ENCODE data around the gene TASP1.
A peak's percentile ranks its signal among the peaks of the same experiment; 100 is the strongest.
"Not testable (repeated sequence)": the region's sequence is repeated elsewhere in the genome, so short reads cannot be mapped to it uniquely, and the experiment has no call there.

The TASP1 gene

GRCh38 chr20:13501500-13501899 is 137.2 kb downstream of the TASP1 start:
- Histone ChIP-seq H3K9ac (no peak overlapping the region), H3K27me3 (no peaks in the 10 kb centered on the region), H3K27ac (no peak overlapping the region), H3K9me3 (replicated peaks in 1 of 11) (peaks cover 62 to 84% (median 72%) of the 10 kb centered on the region in 11 experiments), H3K4me3 (no peak overlapping the region), H4K20me1 (no peaks in the 10 kb centered on the region), H3K4me1 (no peaks in the 10 kb centered on the region), H3K4me2 (no peak overlapping the region), H3K36me3 (peaks cover 31 to 64% (median 45%) of the 10 kb centered on the region in 11 experiments)
- no peak for TF ChIP-seq Cebpa-rat (IDR thresholded peaks at IDR 0.05)

GRCh38 chr20:13494019-13494418 is 144.7 kb downstream of the TASP1 start:
- no peaks in the 10 kb centered on the region for H3K4me1 ChIP-seq
- H3K9me3 ChIP-seq (replicated peaks in 1 of 11): peaks cover 19 to 24% (median 22%) of the 10 kb centered on the region in 11 experiments
- no peak for TF ChIP-seq Cebpa-rat (IDR thresholded peaks at IDR 0.05)
- H3K4me2 ChIP-seq: no peak overlapping the region
- no peaks in the 10 kb centered on the region for H4K20me1 ChIP-seq
- H3K27me3 ChIP-seq: no peaks in the 10 kb centered on the region
- no peak overlapping the region for H3K9ac ChIP-seq
- H3K36me3 ChIP-seq: peaks cover 11 to 36% (median 21%) of the 10 kb centered on the region in 11 experiments; a peak in 19 of 22 replicates
- no peak overlapping the region for H3K27ac ChIP-seq
- no peak overlapping the region for H3K4me3 ChIP-seq

GRCh38 chr20:13493143-13493542 is 145.6 kb downstream of the TASP1 start:
- no peak for TF ChIP-seq Cebpa-rat (IDR thresholded peaks at IDR 0.05)

GRCh38 chr20:13492001-13492481 is 146.7 kb downstream of the TASP1 start:
- Histone ChIP-seq H3K9ac (no peak overlapping the region), H3K27ac (no peak overlapping the region), H3K4me1 (no peaks in the 10 kb centered on the region), H3K27me3 (no peaks in the 10 kb centered on the region), H3K4me3 (no peak overlapping the region), H3K4me2 (no peak overlapping the region), H3K9me3 (replicated peaks in 1 of 11) (peaks cover 0 to 8% (median 3%) of the 10 kb centered on the region in 11 experiments; a peak in 13 of 22 replicates), H4K20me1 (no peaks in the 10 kb centered on the region), H3K36me3 (peaks cover under 1 to 16% (median 7%) of the 10 kb centered on the region in 11 experiments; a peak in 13 of 22 replicates)
- TF ChIP-seq Cebpa-rat (IDR thresholded peaks at IDR 0.05): peak in 1 of 11 experiments; percentile 12; a peak in 2 of 22 replicates

More at GRCh38 chr20:13493143-13493542, 145.6 kb downstream of the TASP1 start:
- Histone ChIP-seq H3K4me1 (no peaks in the 10 kb centered on the region), H3K9me3 (replicated peaks in 1 of 11) (peaks cover 10 to 16% (median 14%) of the 10 kb centered on the region in 11 experiments), H3K27ac (no peak overlapping the region), H3K4me3 (no peak overlapping the region), H3K4me2 (no peak overlapping the region), H3K9ac (no peak overlapping the region), H4K20me1 (no peaks in the 10 kb centered on the region), H3K36me3 (peaks cover 7 to 27% (median 13%) of the 10 kb centered on the region in 11 experiments; a peak in 15 of 22 replicates), H3K27me3 (no peaks in the 10 kb centered on the region)

GRCh38 chr20:13487202-13487601 is 151.5 kb downstream of the TASP1 start:
- Histone ChIP-seq H3K36me3 (peaks cover 11 to 25% (median 15%) of the 10 kb centered on the region in 11 experiments; a peak in 21 of 22 replicates), H3K9me3 (replicated peaks in 1 of 11) (peaks cover 0 to 19% (median 9%) of the 10 kb centered on the region in 11 experiments; a peak in 12 of 22 replicates), H3K27ac (no peak overlapping the region), H3K4me3 (no peak overlapping the region), H3K9ac (no peak overlapping the region), H4K20me1 (no peaks in the 10 kb centered on the region), H3K4me2 (no peak overlapping the region), H3K27me3 (no peaks in the 10 kb centered on the region), H3K4me1 (no peaks in the 10 kb centered on the region)
- no peak for TF ChIP-seq Cebpa-rat (IDR thresholded peaks at IDR 0.05)

- TF ChIP-seq Cebpa-rat (IDR thresholded peaks at IDR 0.05): no peak
- no peak overlapping the region for H3K27ac ChIP-seq
- H3K4me2 ChIP-seq: no peak overlapping the region
- no peaks in the 10 kb centered on the region for H3K4me1 ChIP-seq
- peaks cover 16 to 30% (median 20%) of the 10 kb centered on the region in 11 experiments; a peak in 21 of 22 replicates for H3K36me3 ChIP-seq
- no peak overlapping the region for H3K4me3 ChIP-seq
- no peaks in the 10 kb centered on the region for H4K20me1 ChIP-seq
- H3K9me3 ChIP-seq (replicated peaks in 1 of 11): peaks cover 5 to 24% (median 13%) of the 10 kb centered on the region in 11 experiments; a peak in 18 of 22 replicates
- no peaks in the 10 kb centered on the region for H3K27me3 ChIP-seq
- no peak overlapping the region for H3K9ac ChIP-seq
Measured at GRCh38 chr20:13486694-13487093, 152.0 kb downstream of the TASP1 start.

GRCh38 chr20:13485576-13485975 is 153.2 kb downstream of the TASP1 start:
- peaks cover 14 to 32% (median 21%) of the 10 kb centered on the region in 11 experiments; a peak in 20 of 22 replicates for H3K9me3 ChIP-seq (replicated peaks in 1 of 11)
- no peak overlapping the region for H3K4me2 ChIP-seq
- no peaks in the 10 kb centered on the region for H3K27me3 ChIP-seq
- H3K4me3 ChIP-seq: no peak overlapping the region
- H3K36me3 ChIP-seq: peaks cover 27 to 41% (median 31%) of the 10 kb centered on the region in 11 experiments
- H3K4me1 ChIP-seq: no peaks in the 10 kb centered on the region
- no peaks in the 10 kb centered on the region for H4K20me1 ChIP-seq
- TF ChIP-seq Cebpa-rat (IDR thresholded peaks at IDR 0.05): no peak
- no peak overlapping the region for H3K9ac ChIP-seq
- H3K27ac ChIP-seq: no peak overlapping the region

- H3K4me3 ChIP-seq, H4K20me1 ChIP-seq, H3K27ac ChIP-seq, H3K4me2 ChIP-seq, H3K27me3 ChIP-seq, H3K4me1 ChIP-seq, H3K9ac ChIP-seq: not testable (repeated sequence)
- Histone ChIP-seq H3K9me3 (replicated peaks in 1 of 11) (peaks cover 14 to 32% (median 21%) of the 10 kb centered on the region in 11 experiments; a peak in 20 of 22 replicates), H3K36me3 (peaks cover 31 to 47% (median 37%) of the 10 kb centered on the region in 11 experiments)
Measured at GRCh38 chr20:13485019-13485418, 153.7 kb downstream of the TASP1 start.

GRCh38 chr20:13483472-13483871 is 155.3 kb downstream of the TASP1 start:
- H3K9me3 ChIP-seq (replicated peaks in 1 of 11): peaks cover 14 to 32% (median 21%) of the 10 kb centered on the region in 11 experiments; a peak in 20 of 22 replicates
- not testable (repeated sequence) for H3K4me1 ChIP-seq, H3K4me3 ChIP-seq, H3K9ac ChIP-seq, H4K20me1 ChIP-seq, H3K4me2 ChIP-seq, H3K27me3 ChIP-seq, H3K27ac ChIP-seq
- peaks cover 39 to 56% (median 47%) of the 10 kb centered on the region in 11 experiments for H3K36me3 ChIP-seq

- H3K36me3 ChIP-seq: peaks cover 39 to 54% (median 46%) of the 10 kb centered on the region in 11 experiments
- H3K4me2 ChIP-seq: no peak overlapping the region
- H3K4me1 ChIP-seq: no peaks in the 10 kb centered on the region
- TF ChIP-seq Cebpa-rat (IDR thresholded peaks at IDR 0.05): no peak
- H3K9me3 ChIP-seq (replicated peaks in 1 of 11): peaks cover 12 to 29% (median 21%) of the 10 kb centered on the region in 11 experiments; a peak in 19 of 22 replicates
- no peaks in the 10 kb centered on the region for H3K27me3 ChIP-seq
- no peak overlapping the region for H3K27ac ChIP-seq
- no peak overlapping the region for H3K4me3 ChIP-seq
- H3K9ac ChIP-seq: no peak overlapping the region
- no peaks in the 10 kb centered on the region for H4K20me1 ChIP-seq
Measured at GRCh38 chr20:13478366-13478765, 160.4 kb downstream of the TASP1 start.
